ENCODE measurements around the gene S100A1.
A peak's percentile ranks its signal among the peaks of the same experiment; 100 is the strongest.

The S100A1 gene

DNA sequence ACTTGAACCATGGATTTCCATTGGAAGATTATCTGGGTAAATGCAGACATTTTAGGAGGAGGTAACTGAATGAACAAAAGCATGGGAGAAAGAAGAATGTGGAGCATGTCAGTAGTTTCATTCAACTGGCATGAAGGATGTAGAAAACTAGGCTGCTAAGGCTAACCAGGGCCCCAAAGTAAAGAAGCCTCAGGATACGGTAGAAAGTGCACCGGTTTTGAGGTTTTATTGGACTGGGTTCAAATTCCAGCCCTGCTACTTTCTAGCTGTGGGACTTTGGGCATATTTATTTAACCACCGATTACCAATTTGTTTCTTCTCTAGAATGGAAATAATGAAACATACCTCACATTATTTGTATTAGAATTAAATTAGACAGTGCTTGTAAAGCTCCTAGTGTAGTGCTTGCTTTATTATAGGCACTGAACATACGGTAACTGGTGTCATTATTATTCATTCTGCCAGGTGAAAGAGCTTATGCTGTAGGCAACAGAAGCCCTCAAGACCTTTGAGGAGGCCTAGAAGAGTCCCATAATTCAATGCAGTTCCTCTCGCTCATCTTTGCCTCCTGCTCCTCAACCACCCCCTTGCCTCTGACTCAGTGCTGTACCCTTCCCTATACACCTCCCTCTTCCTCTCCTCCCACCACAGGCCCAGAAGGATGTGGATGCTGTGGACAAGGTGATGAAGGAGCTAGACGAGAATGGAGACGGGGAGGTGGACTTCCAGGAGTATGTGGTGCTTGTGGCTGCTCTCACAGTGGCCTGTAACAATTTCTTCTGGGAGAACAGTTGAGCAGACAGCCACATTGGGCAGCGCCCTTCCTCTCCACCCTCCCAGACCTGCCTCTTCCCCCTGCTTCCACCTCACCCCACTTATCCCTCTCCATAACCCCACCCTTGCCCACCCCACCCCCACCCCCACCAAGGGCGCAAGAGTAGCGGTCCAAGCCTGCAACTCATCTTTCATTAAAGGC, 3.1 kb downstream of the S100A1 start:
- DNase-seq = no peak
- Histone ChIP-seq H3K9me3 (no peaks in the 10 kb centered on the region), H3K27me3 (no peaks in the 10 kb centered on the region), H3K36me3 (peaks cover 15% of the 10 kb centered on the region), H3K4me3 (ENCODE audit: low read depth, low read length) (no peak overlapping the region), H3K4me1 (peaks cover 9% of the 10 kb centered on the region)
- TF ChIP-seq, protein P1, sequence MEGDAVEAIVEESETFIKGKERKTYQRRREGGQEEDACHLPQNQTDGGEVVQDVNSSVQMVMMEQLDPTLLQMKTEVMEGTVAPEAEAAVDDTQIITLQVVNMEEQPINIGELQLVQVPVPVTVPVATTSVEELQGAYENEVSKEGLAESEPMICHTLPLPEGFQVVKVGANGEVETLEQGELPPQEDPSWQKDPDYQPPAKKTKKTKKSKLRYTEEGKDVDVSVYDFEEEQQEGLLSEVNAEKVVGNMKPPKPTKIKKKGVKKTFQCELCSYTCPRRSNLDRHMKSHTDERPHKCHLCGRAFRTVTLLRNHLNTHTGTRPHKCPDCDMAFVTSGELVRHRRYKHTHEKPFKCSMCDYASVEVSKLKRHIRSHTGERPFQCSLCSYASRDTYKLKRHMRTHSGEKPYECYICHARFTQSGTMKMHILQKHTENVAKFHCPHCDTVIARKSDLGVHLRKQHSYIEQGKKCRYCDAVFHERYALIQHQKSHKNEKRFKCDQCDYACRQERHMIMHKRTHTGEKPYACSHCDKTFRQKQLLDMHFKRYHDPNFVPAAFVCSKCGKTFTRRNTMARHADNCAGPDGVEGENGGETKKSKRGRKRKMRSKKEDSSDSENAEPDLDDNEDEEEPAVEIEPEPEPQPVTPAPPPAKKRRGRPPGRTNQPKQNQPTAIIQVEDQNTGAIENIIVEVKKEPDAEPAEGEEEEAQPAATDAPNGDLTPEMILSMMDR (IDR thresholded peaks at IDR 0.05; ENCODE audit: low read depth, low read length) = no peak

GRCh38 chr1:153633161-153633753, 5.0 kb downstream of the S100A1 start:
- TF ChIP-seq, protein P1 (IDR thresholded peaks at IDR 0.05; ENCODE audit: low read depth, low read length) = no peak
- Histone ChIP-seq H3K36me3 (peaks cover 34% of the 10 kb centered on the region), H3K4me3 (ENCODE audit: low read depth, low read length) (peak overlapping the region; percentile 94), H3K9me3 (no peaks in the 10 kb centered on the region), H3K4me1 (no peaks in the 10 kb centered on the region; the same call in 1 of the 2 replicates), H3K27me3 (no peaks in the 10 kb centered on the region)
- DNase-seq = no peak

- Histone ChIP-seq H3K36me3 (peaks cover 42% of the 10 kb centered on the region), H3K27me3 (no peaks in the 10 kb centered on the region), H3K4me1 (no peaks in the 10 kb centered on the region; the same call in 1 of the 2 replicates), H3K9me3 (no peaks in the 10 kb centered on the region), H3K4me3 (ENCODE audit: low read depth, low read length) (peak within 1 kb of the TSS; percentile 94)
- DNase-seq = peak; percentile 97
- TF ChIP-seq, protein P1 (IDR thresholded peaks at IDR 0.05; ENCODE audit: low read depth, low read length) = no peak
Measured at GRCh38 chr1:153633754-153634665, 5.8 kb downstream of the S100A1 start, which contains the start of gene CHTOP. TSS of gene CHTOP (plus strand) at chr1:153634066. CDS start at chr1:153636589, 2,523 bp downstream.

DNA sequence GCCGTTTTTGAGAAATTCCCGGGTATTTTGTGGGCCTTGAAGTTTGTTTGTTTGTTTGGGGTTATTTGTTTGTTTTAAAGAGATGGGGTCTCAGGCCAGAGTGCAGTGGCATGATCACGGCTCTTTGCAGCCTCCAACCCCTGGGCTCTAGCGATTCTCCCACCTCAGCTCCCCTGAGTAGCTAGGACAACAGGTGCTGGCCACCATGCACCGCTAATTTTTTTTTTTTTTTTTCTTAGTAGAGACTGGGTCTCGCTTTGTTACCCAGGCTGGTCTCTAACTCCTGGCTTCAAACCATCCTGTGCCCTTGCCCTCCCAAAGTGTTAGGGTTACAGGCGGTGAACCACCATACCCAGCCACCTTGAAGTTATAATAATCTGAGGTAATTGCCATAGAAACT, 7.6 kb downstream of the S100A1 start:
- H3K36me3 ChIP-seq = peaks cover 60% of the 10 kb centered on the region
- TF ChIP-seq, protein P1 (IDR thresholded peaks at IDR 0.05; ENCODE audit: low read depth, low read length) = no peak

DNA sequence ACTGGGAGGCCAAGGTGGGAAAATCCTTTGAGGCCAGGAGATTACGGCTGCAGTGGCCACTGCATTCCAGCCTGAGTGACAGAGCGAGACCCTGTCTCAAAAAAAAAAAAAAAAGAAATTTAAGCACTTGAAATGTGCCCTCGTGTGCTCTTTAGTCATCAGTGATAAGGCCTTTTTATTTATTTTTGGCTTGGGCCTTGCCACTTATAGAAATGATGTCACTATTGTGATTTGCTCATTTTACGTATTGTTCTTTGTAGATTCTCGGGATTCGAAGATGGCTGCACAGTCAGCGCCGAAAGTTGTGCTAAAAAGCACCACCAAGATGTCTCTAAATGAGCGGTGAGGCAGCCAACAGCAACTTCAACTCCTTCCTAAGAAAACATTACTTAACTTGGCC, 8.1 kb downstream of the S100A1 start:
- Histone ChIP-seq H3K9me3 (no peaks in the 10 kb centered on the region), H3K4me1 (no peaks in the 10 kb centered on the region), H3K4me3 (ENCODE audit: low read depth, low read length) (no peak overlapping the region), H3K27me3 (no peaks in the 10 kb centered on the region), H3K36me3 (peaks cover 65% of the 10 kb centered on the region)
- TF ChIP-seq, protein P1 (IDR thresholded peaks at IDR 0.05; ENCODE audit: low read depth, low read length) = no peak
- DNase-seq = no peak

More for the DNA sequence above, 7.6 kb downstream of the S100A1 start:
- H3K27me3 ChIP-seq = no peaks in the 10 kb centered on the region
- no peak overlapping the region for H3K4me3 ChIP-seq (ENCODE audit: low read depth, low read length)
- DNase-seq = no peak
- H3K4me1 ChIP-seq = no peaks in the 10 kb centered on the region
- no peaks in the 10 kb centered on the region for H3K9me3 ChIP-seq

All from BE2C (cell line).